CD4-positive, alpha-beta T cell (primary cell): Measurements from ENCODE around the gene GNAT1. TPM values are rescaled to one million over a fixed set of nuclear protein-coding genes. Genes with fewer than 3 reads are reported as not detected.

Experiments used
- ATAC-seq: fragments of 200-7000 bp; cut with Tn5 transposase; one replicate; pipeline ENCODE4 v1.10.0; 2022; ENCODE audit warnings: mild to moderate bottlenecking; ENCODE audit not compliant: poor library complexity
- CTCF ChIA-PET: fragments of 350-600 bp; sonication (Branson Sonifier 250); formaldehyde crosslinking; loops from one replicate; lab custom pipeline; 2021; ENCODE audit warnings: antibody characterized with exemption, inconsistent platforms; lab: Charles Lee
- POLR2A ChIA-PET: fragments of 350-600 bp; sonication (Branson Sonifier 250); formaldehyde crosslinking; loops from one replicate; lab custom pipeline; 2021; ENCODE audit warnings: antibody characterized with exemption, inconsistent platforms; lab: Charles Lee
- DNase-seq, 14 experiments: peaks; one replicate each; pipeline ENCODE4 v3.0.0-alpha.2; 2013 to 2020; ENCODE audit warnings: mixed read lengths in 2 of 14
- H3K27ac ChIP-seq, 2 donors: one replicate each; pipeline versions ENCODE4 v1.5.1 to v1.7.0; 2013; ENCODE audit warnings: low read length in 2 of 2, low read depth in 1 of 2, mild to moderate bottlenecking in 1 of 2
- H3K27me3 ChIP-seq, 2 experiments: 1 replicate in 1 of 2; 2 replicates in 1 of 2; pipeline versions ENCODE4 v1.6.1 to v1.7.0; 2013; ENCODE audit warnings: low read length in 2 of 2, control low read depth in 1 of 2, mild to moderate bottlenecking in 1 of 2, moderate library complexity in 1 of 2; ENCODE audit not compliant: insufficient read depth in 2 of 2, control insufficient read depth in 1 of 2
- H3K36me3 ChIP-seq: one replicate; pipeline ENCODE4 v1.6.1; 2013; ENCODE audit warnings: low read length, control low read depth; ENCODE audit not compliant: insufficient read depth
- H3K4me1 ChIP-seq: one replicate; pipeline ENCODE4 v1.6.1; 2013; ENCODE audit warnings: low read length, control low read depth; ENCODE audit not compliant: insufficient read depth
- H3K4me3 ChIP-seq: one replicate; pipeline ENCODE4 v1.5.1; 2013; ENCODE audit warnings: mild to moderate bottlenecking, low read length, moderate library complexity
- H3K9me3 ChIP-seq, 2 experiments: 1 replicate in 1 of 2; 2 replicates in 1 of 2; pipeline versions ENCODE4 v1.6.1 to v1.7.0; 2013; ENCODE audit warnings: low read length in 2 of 2, mild to moderate bottlenecking in 2 of 2, control low read depth in 1 of 2, moderate library complexity in 1 of 2; ENCODE audit not compliant: control insufficient read depth in 1 of 2, insufficient read depth in 1 of 2
- H3K27ac Mint-ChIP-seq: one replicate; pipeline ENCODE4 v1.8.0; 2020; ENCODE audit warnings: mixed read lengths
- H3K27me3 Mint-ChIP-seq: one replicate; pipeline ENCODE4 v1.8.0; 2021; ENCODE audit warnings: mixed read lengths
- H3K36me3 Mint-ChIP-seq: one replicate; pipeline ENCODE4 v1.8.0; 2021; ENCODE audit warnings: low read depth, mixed read lengths
- H3K4me1 Mint-ChIP-seq: one replicate; pipeline ENCODE4 v1.8.0; 2021; ENCODE audit warnings: low read depth, mixed read lengths
- H3K4me3 Mint-ChIP-seq: one replicate; pipeline ENCODE4 v1.8.0; 2020; ENCODE audit warnings: mild to moderate bottlenecking, mixed read lengths
- H3K9me3 Mint-ChIP-seq: one replicate; pipeline ENCODE4 v1.8.0; 2020; ENCODE audit warnings: mixed read lengths
- CTCF ChIP-seq: fragments of 200-600 bp; IDR thresholded peaks from one replicate; pipeline ENCODE4 v1.8.0; 2022; ENCODE audit warnings: antibody characterized with exemption, mild to moderate bottlenecking
- intact Hi-C, 2 experiments: fragments of 100-400 bp; cut with DNase I in 1 of 2; cut with micrococcal nuclease in 1 of 2; formaldehyde crosslinking; loops; one replicate each; pipeline versions ENCODE4 v1.15.1 to v1.9.0; 2023 to 2025; cut with DNase I, micrococcal nuclease
- total RNA-seq, 174 experiments: library from RNA in 2 of 174; stranded (reverse) in 2 of 174; gene quantifications; one replicate each; pipeline ENCODE4 v1.2.3 and lab custom pipeline; 2021 to 2026

Gene GNAT1
- total RNA-seq, 2 experiments from 2014 or later, result 0.11 to 0.28 TPM

- no peak overlapping the region for H3K27ac Mint-ChIP-seq
- H3K27me3 ChIP-seq, result peaks cover 26 to 29% of the 10 kb centered on the region in 2 experiments
- peaks cover 0 to 9% of the 10 kb centered on the region in 2 experiments for H3K9me3 ChIP-seq
- no peaks in the 10 kb centered on the region for H3K36me3 ChIP-seq
- POLR2A ChIA-PET, result no interaction called here
- intact Hi-C loops, result no loop called here
- peaks cover 22% of the 10 kb centered on the region for H3K4me1 Mint-ChIP-seq
- H3K4me3 ChIP-seq, result peak overlapping the region; percentile 30
- DNase-seq (no peak), ATAC-seq (no peak)
- peaks cover 50% of the 10 kb centered on the region for H3K27me3 Mint-ChIP-seq
- CTCF ChIA-PET, result interaction anchor here (0.9 kb wide), 1 partner anchor 32 kb away, joined by 3 read pairs; no protein-coding TSS in a partner anchor
- no peaks in the 10 kb centered on the region for H3K36me3 Mint-ChIP-seq
- no peak overlapping the region for H3K27ac ChIP-seq
- peaks cover 23% of the 10 kb centered on the region for H3K4me1 ChIP-seq
- no peaks in the 10 kb centered on the region for H3K9me3 Mint-ChIP-seq
- TF ChIP-seq CTCF, result no peak
- H3K4me3 Mint-ChIP-seq, result peak overlapping the region; percentile 83
These were observed 37.0 kb upstream of the GNAT1 start for GRCh38 chr3:50154476-50154839.

GRCh38 chr3:50154840-50155490 lies 36.4 kb upstream of the GNAT1 start, which contains the start of gene SEMA3F:
Gene SEMA3F (plus strand): TSS chr3:50155324. CDS start chr3:50159623, 4,299 bp downstream.
- no peaks in the 10 kb centered on the region for H3K9me3 Mint-ChIP-seq
- H3K4me3 ChIP-seq, result peak within 1 kb of the TSS; percentile 30
- peak within 1 kb of the TSS; percentile 83 for H3K4me3 Mint-ChIP-seq
- no peaks in the 10 kb centered on the region for H3K36me3 ChIP-seq
- ChIA-PET CTCF (interaction anchor here (0.9 kb wide), 1 partner anchor 33 kb away, joined by 3 read pairs; no protein-coding TSS in a partner anchor), POLR2A (no interaction called here)
- no peak within 1 kb of the TSS for H3K27ac ChIP-seq
- H3K27ac Mint-ChIP-seq, result no peak within 1 kb of the TSS
- peak; percentile 91 for ATAC-seq
- H3K27me3 Mint-ChIP-seq, result peaks cover 50% of the 10 kb centered on the region
- peaks cover 26 to 29% of the 10 kb centered on the region in 2 experiments for H3K27me3 ChIP-seq
- peaks cover 23% of the 10 kb centered on the region for H3K4me1 ChIP-seq
- H3K36me3 Mint-ChIP-seq, result no peaks in the 10 kb centered on the region
- DNase-seq, result peak; percentile 27 to 90 (median 60)
- H3K9me3 ChIP-seq, result peaks cover 0 to 9% of the 10 kb centered on the region in 2 experiments
- TF ChIP-seq CTCF, result no peak
- peaks cover 22% of the 10 kb centered on the region for H3K4me1 Mint-ChIP-seq
- intact Hi-C loops, result no loop called here

- no peak for TF ChIP-seq CTCF
- H3K4me1 ChIP-seq, result peaks cover 23% of the 10 kb centered on the region
- H3K4me3 ChIP-seq, result no peak overlapping the region
- POLR2A ChIA-PET, result no interaction called here
- H3K36me3 ChIP-seq, result no peaks in the 10 kb centered on the region
- Mint-ChIP-seq H3K4me3 (peak overlapping the region; percentile 73), H3K4me1 (peaks cover 22% of the 10 kb centered on the region), H3K9me3 (no peaks in the 10 kb centered on the region), H3K27ac (no peak overlapping the region), H3K36me3 (no peaks in the 10 kb centered on the region), H3K27me3 (peaks cover 48% of the 10 kb centered on the region)
- H3K9me3 ChIP-seq, result peaks cover 0 to 9% of the 10 kb centered on the region in 2 experiments
- peaks cover 26 to 29% of the 10 kb centered on the region in 2 experiments for H3K27me3 ChIP-seq
- ATAC-seq (no peak), DNase-seq (no peak)
- CTCF ChIA-PET, result interaction anchor here (1.2 kb wide), 1 partner anchor 39 kb away, joined by 3 read pairs; no protein-coding TSS in a partner anchor
- no peak overlapping the region for H3K27ac ChIP-seq
- intact Hi-C loops, result no loop called here
These were observed 35.9 kb upstream of the GNAT1 start for GRCh38 chr3:50155491-50155878.
